ENCODE measurements around the gene RBM3. TPM values are rescaled to one million over a fixed set of nuclear protein-coding genes. Genes with fewer than 3 reads are reported as not detected.

Gene RBM3
- total and polyA plus RNA-seq, 2 of the 4 experiments (the other 2 are of a cell fraction): 243 to 386 TPM

- Histone ChIP-seq H3K4ac (ENCODE audit: low read depth, low read length) (peak overlapping the region; percentile 61), H3K23ac (ENCODE audit: low read depth, low read length) (no peak overlapping the region), H2BK5ac (ENCODE audit: low read depth, low read length, poor library complexity, severe bottlenecking) (peak overlapping the region; percentile 50), H3K9ac (ENCODE audit: low read depth, low read length) (no peak overlapping the region), H3K14ac (replicated peaks; ENCODE audit: low read depth, low read length) (no peak overlapping the region), H3K27me3 (ENCODE audit: control insufficient read depth, insufficient read depth, low read length) (no peaks in the 10 kb centered on the region), H2BK15ac (ENCODE audit: low read depth, low read length) (peak overlapping the region; percentile 91; the same call in 1 of the 3 replicates), H2AFZ (replicated peaks; ENCODE audit: low read length, poor library complexity) (peak overlapping the region; percentile 70), H3K4me2 (ENCODE audit: low read depth, low read length) (no peak overlapping the region), H4K91ac (ENCODE audit: insufficient read depth, low read depth, low read length) (peak overlapping the region; percentile 79), H2BK20ac (ENCODE audit: low read depth, low read length) (peak overlapping the region; percentile 39; the same call in 1 of the 2 replicates), H3K27ac (ENCODE audit: insufficient read depth, low read length) (no peak overlapping the region), H3K4me1 (ENCODE audit: control insufficient read depth, insufficient read depth, low read length) (peaks cover 7% of the 10 kb centered on the region; the same call in 1 of the 2 replicates), H2AK9ac (replicated peaks; ENCODE audit: low read depth, low read length, poor library complexity) (peak overlapping the region; percentile 65), H3K9me1 (ENCODE audit: insufficient read depth, low read length) (peaks cover 14% of the 10 kb centered on the region; the same call in 1 of the 2 replicates), H4K8ac (ENCODE audit: low read depth in 2 of 2, low read length in 2 of 2) (peak overlapping the region in 1 of 2 experiments; percentile 25; a peak in 1 of 4 replicates), H4K5ac (ENCODE audit: low read depth, low read length) (peak overlapping the region; percentile 81; the same call in 1 of the 2 replicates), H4K20me1 (ENCODE audit: insufficient read depth, low read length) (no peaks in the 10 kb centered on the region), H2AK5ac (ENCODE audit: low read depth, low read length) (peak overlapping the region; percentile 85), H3K56ac (ENCODE audit: extremely low read depth, insufficient read depth, low read length) (no peak overlapping the region), H3K9me3 (ENCODE audit: control insufficient read depth, insufficient read depth, low read length) (no peaks in the 10 kb centered on the region), H2BK120ac (ENCODE audit: low read depth, low read length) (peak overlapping the region; percentile 60; the same call in 1 of the 2 replicates), H3K36me3 (ENCODE audit: control insufficient read depth, insufficient read depth, low read length) (no peaks in the 10 kb centered on the region), H3K79me1 (ENCODE audit: low read depth in 1 of 2, low read length in 2 of 2) (no peaks in the 10 kb centered on the region), H3K18ac (ENCODE audit: low read depth, low read length) (peak overlapping the region; percentile 34; the same call in 1 of the 2 replicates), H3K4me3 (ENCODE audit: insufficient read depth, low read depth, low read length) (no peak overlapping the region)
- BruUV-seq (replicated peaks): no TSS peak
- CTCF ChIA-PET: no interaction called here
- intact Hi-C loops (cut with micrococcal nuclease): no loop called here
- WGBS, 2 experiments (ENCODE audit: extremely low coverage in 2 of 2, insufficient read length in 1 of 2): 88% methylated on average over 8 of the region's 21 CpGs; no CpG with 5 or more reads in 1 of the 2 experiments
- in situ Hi-C loops (cut with MboI; ENCODE audit: low sequenced_read_pairs): no loop called here
- dilution Hi-C loops (cut with HindIII; ENCODE audit: low sequenced_read_pairs, unreplicated experiment): no loop called here
- no peak for DNase-seq
- no peak for ATAC-seq (ENCODE audit: low read depth)
- POLR2A ChIA-PET (ENCODE audit: unreplicated experiment): no interaction called here
- TF ChIP-seq, protein P1, sequence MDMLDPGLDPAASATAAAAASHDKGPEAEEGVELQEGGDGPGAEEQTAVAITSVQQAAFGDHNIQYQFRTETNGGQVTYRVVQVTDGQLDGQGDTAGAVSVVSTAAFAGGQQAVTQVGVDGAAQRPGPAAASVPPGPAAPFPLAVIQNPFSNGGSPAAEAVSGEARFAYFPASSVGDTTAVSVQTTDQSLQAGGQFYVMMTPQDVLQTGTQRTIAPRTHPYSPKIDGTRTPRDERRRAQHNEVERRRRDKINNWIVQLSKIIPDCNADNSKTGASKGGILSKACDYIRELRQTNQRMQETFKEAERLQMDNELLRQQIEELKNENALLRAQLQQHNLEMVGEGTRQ (IDR thresholded peaks at IDR 0.05; ENCODE audit: low read depth, low read length): no peak
- TF ChIP-seq BHLHE40 (IDR thresholded peaks at IDR 0.05; ENCODE audit: low read depth, low read length) (no peak), POLR2A (IDR thresholded peaks at IDR 0.05; ENCODE audit: low read depth, low read length) (no peak), MAFK (IDR thresholded peaks at IDR 0.05; ENCODE audit: low read depth, low read length) (no peak), SMC3 (IDR thresholded peaks at IDR 0.05; ENCODE audit: low read depth, low read length) (no peak), CHD1 (IDR thresholded peaks at IDR 0.05; ENCODE audit: low read depth, low read length) (no peak), MAZ (IDR thresholded peaks at IDR 0.05; ENCODE audit: borderline replicate concordance, low read depth, low read length) (no peak), RCOR1 (IDR thresholded peaks at IDR 0.05; ENCODE audit: insufficient replicate concordance, low read length) (no peak), RFX5 (IDR thresholded peaks at IDR 0.05; ENCODE audit: low read depth, low read length) (no peak), ELK1 (IDR thresholded peaks at IDR 0.05; ENCODE audit: borderline replicate concordance, low read depth, low read length) (no peak), NFE2L2 (IDR thresholded peaks at IDR 0.05; ENCODE audit: low read depth, low read length) (no peak), FOS (IDR thresholded peaks at IDR 0.05; ENCODE audit: low read depth, low read length) (no peak), CEBPB (IDR thresholded peaks at IDR 0.05; ENCODE audit: low read depth, low read length) (no peak), RAD21 (IDR thresholded peaks at IDR 0.05; ENCODE audit: low read length) (no peak)
Observed at GRCh38 chrX:48590203-48591103, 16.2 kb downstream of the RBM3 start.

All from IMR-90 (cell line).